Breast epithelium (tissue), 3 donors: ENCODE measurements around the gene ASF1A.

Experiments used
- CTCF ChIP-seq, 3 donors: fragments of 450-650 bp; IDR thresholded peaks; one replicate each; pipeline ENCODE4 v1.5.1; 2016 to 2017; ENCODE audit warnings: antibody characterized with exemption in 3 of 3, mild to moderate bottlenecking in 3 of 3, moderate library complexity in 3 of 3
- POLR2A ChIP-seq: fragments of 450-650 bp; IDR thresholded peaks from one replicate; pipeline ENCODE4 v1.6.1; 2016; ENCODE audit warnings: antibody characterized with exemption, mild to moderate bottlenecking, moderate library complexity
- POLR2AphosphoS5 ChIP-seq, 3 donors: sonication (generic); formaldehyde crosslinking; IDR thresholded peaks; one replicate each; pipeline ENCODE4 v1.6.1; 2017; ENCODE audit warnings: antibody characterized with exemption in 3 of 3

- TF ChIP-seq CTCF (IDR thresholded peaks at IDR 0.05) (no peak), POLR2AphosphoS5 (IDR thresholded peaks at IDR 0.05) (no peak), POLR2A (no peak)
Observed at GRCh38 chr6:118860363-118860762, 33.6 kb upstream of the ASF1A start.
